GM12878 (cell line): ENCODE results near the gene GLE1. TPM values are rescaled to one million over a fixed set of nuclear protein-coding genes. Genes with fewer than 3 reads are reported as not detected.

Experiments used
- ATAC-seq: fragments of 200-7000 bp; cut with Tn5 transposase; 3 replicates; pipeline ENCODE4 v1.9.1; 2020; ENCODE audit warnings: mild to moderate bottlenecking, moderate library complexity
- BruUV-seq: library from RNA; stranded (reverse); fragments of 400-500 nt; replicated peaks from 2 replicates; lab custom pipeline; 2021; lab: Mats Ljungman, UMichigan
- CTCF ChIA-PET: fragments of 300-600 bp; sonication (Branson Sonifier 250); formaldehyde crosslinking; extraction: SDS; loops from one replicate; lab custom pipeline; 2021; ENCODE audit warnings: inconsistent platforms; lab: Yijun Ruan, JAX
- POLR2A ChIA-PET: fragments of 350-600 bp; formaldehyde crosslinking; extraction: SDS; loops from one replicate; lab custom pipeline; 2021; ENCODE audit warnings: inconsistent platforms; lab: Charles Lee
- RAD21 ChIA-PET: fragments of 300-600 bp; sonication (Branson Sonifier 250); formaldehyde crosslinking; loops from one replicate; lab custom pipeline; 2023; ENCODE audit warnings: antibody characterized with exemption; ENCODE audit not compliant: unreplicated experiment; lab: Charles Lee
- SMC1A ChIA-PET: fragments of 300-600 bp; sonication (Branson Sonifier 250); formaldehyde crosslinking; loops from one replicate; lab custom pipeline; 2023; ENCODE audit not compliant: unreplicated experiment, uncharacterized antibody; lab: Charles Lee
- DNase-seq: peaks from one replicate; pipeline ENCODE4 v3.0.0-alpha.2; 2011; ENCODE audit warnings: low read depth, low spot score
- FAIRE-seq: peaks from 3 replicates; lab custom pipeline; 2011; peaks lifted over from hg19 to GRCh38; lab: Jason Lieb, UNC
- H2AFZ ChIP-seq: 2 replicates; pipeline ENCODE4 v1.6.0; 2011; ENCODE audit warnings: low read depth, low read length, control low read depth; ENCODE audit not compliant: control insufficient read depth
- H3K27ac ChIP-seq: 2 replicates; pipeline ENCODE4 v1.5.1; 2011; ENCODE audit warnings: control low read depth; ENCODE audit not compliant: control insufficient read depth, insufficient read depth
- H3K27me3 ChIP-seq, 2 experiments: replicated peaks in 1 of 2; 2 replicates each; pipeline versions ENCODE4 v1.6.0 to v1.6.1; 2011; ENCODE audit warnings: low read length in 1 of 2; ENCODE audit not compliant: control insufficient read depth in 2 of 2, insufficient read depth in 2 of 2
- H3K36me3 ChIP-seq, 2 experiments: 2 replicates each; pipeline ENCODE4 v1.5.1; 2011; ENCODE audit warnings: low read length in 1 of 2; ENCODE audit not compliant: control insufficient read depth in 2 of 2, insufficient read depth in 2 of 2
- H3K4me1 ChIP-seq: 2 replicates; pipeline ENCODE4 v1.6.1; 2011; ENCODE audit warnings: mild to moderate bottlenecking, low read length, moderate library complexity, mixed read lengths; ENCODE audit not compliant: control insufficient read depth, insufficient read depth
- H3K4me2 ChIP-seq: 2 replicates; pipeline ENCODE4 v1.6.0; 2011; ENCODE audit warnings: control low read depth; ENCODE audit not compliant: control insufficient read depth, insufficient read depth
- H3K4me3 ChIP-seq: fragments of 200-600 bp; sonication (generic); 2 replicates; pipeline ENCODE4 v1.5.1; 2016
- H3K79me2 ChIP-seq: 2 replicates; pipeline ENCODE4 v1.6.0; 2011; ENCODE audit warnings: low read length; ENCODE audit not compliant: control insufficient read depth, insufficient read depth
- H3K9ac ChIP-seq: 2 replicates; pipeline ENCODE4 v1.8.0; 2011; ENCODE audit warnings: low read length, control low read depth, mixed read lengths; ENCODE audit not compliant: control insufficient read depth, insufficient read depth
- H3K9me3 ChIP-seq: replicated peaks from 3 replicates; pipeline ENCODE4 v1.5.1; 2011; ENCODE audit warnings: mild to moderate bottlenecking, low read length; ENCODE audit not compliant: control insufficient read depth, insufficient read depth
- H4K20me1 ChIP-seq: 2 replicates; pipeline ENCODE4 v1.6.0; 2011; ENCODE audit not compliant: control insufficient read depth, insufficient read depth
- CEBPB ChIP-seq, 2 experiments: fragments of 150-350 bp in 1 of 2; IDR thresholded peaks; 2 replicates each; pipeline ENCODE4 v1.6.1; 2012 to 2014; ENCODE audit warnings: low read depth in 2 of 2, low read length in 2 of 2, borderline replicate concordance in 1 of 2, inconsistent platforms in 1 of 2
- ELK1 ChIP-seq: IDR thresholded peaks from 2 replicates; pipeline ENCODE4 v1.6.1; 2012; ENCODE audit warnings: low read depth, low read length, improper control_type of control experiment
- EP300 ChIP-seq, 2 experiments: fragments of 150-350 bp in 1 of 2; IDR thresholded peaks; 2 replicates each; pipeline ENCODE4 v1.6.1; 2011 to 2012; ENCODE audit warnings: low read depth in 2 of 2, low read length in 2 of 2, borderline replicate concordance in 1 of 2, improper control_type of control experiment in 1 of 2, inconsistent platforms in 1 of 2; ENCODE audit not compliant: control insufficient read depth in 1 of 2
- ESRRA ChIP-seq: IDR thresholded peaks from 2 replicates; pipeline ENCODE4 v1.6.1; 2012; ENCODE audit warnings: mild to moderate bottlenecking, low read length, improper control_type of control experiment
- EZH2 ChIP-seq: IDR thresholded peaks from 2 replicates; pipeline ENCODE4 v1.6.1; 2012; ENCODE audit warnings: low read depth, mild to moderate bottlenecking, control low read depth, inconsistent platforms, low read length, borderline replicate concordance; ENCODE audit not compliant: control insufficient read depth
- JUND ChIP-seq: IDR thresholded peaks from 2 replicates; pipeline ENCODE4 v1.6.1; 2012; ENCODE audit warnings: low read depth, mild to moderate bottlenecking, low read length, improper control_type of control experiment, moderate library complexity
- NFIC ChIP-seq: IDR thresholded peaks from 2 replicates; pipeline ENCODE4 v1.6.1; 2012; ENCODE audit warnings: low read depth, mild to moderate bottlenecking, inconsistent platforms, low read length, moderate library complexity
- POLR2AphosphoS2 ChIP-seq: IDR thresholded peaks from 2 replicates; pipeline ENCODE4 v1.6.1; 2011; ENCODE audit warnings: low read depth, mild to moderate bottlenecking, low read length, improper control_type of control experiment, moderate library complexity
- WGBS: methylation state at CpG from one replicate; pipeline ENCODE4 v1.1.6; 2016; ENCODE audit warnings: low lambda C conversion rate; ENCODE audit not compliant: insufficient replicate concordance, insufficient coverage; ENCODE audit errors: missing lambda C conversion rate; 5-methylcytosine and 5-hydroxymethylcytosine counted together
- in situ Hi-C: fragments of 300-500 bp; cut with MboI; formaldehyde crosslinking; loops from 9 replicates; pipeline ENCODE4 v1.14.3; 2018; ENCODE audit warnings: mixed read lengths
- intact Hi-C: fragments of 100-400 bp; cut with micrococcal nuclease; formaldehyde crosslinking; loops from one replicate; pipeline ENCODE4 v1.14.2; 2022; ENCODE audit not compliant: unreplicated experiment
- polyA plus RNA-seq, 11 experiments: library from polyadenylated mRNA; depleted of rRNA in 4 of 11; unstranded in 6 of 11; stranded (reverse) in 5 of 11; fragments of >200 nt; fragmentation: Nextera tagmentation in 4 of 11; fragmentation: Illumina TruSeq in 1 of 11; extraction: Ambion mirVana in 4 of 11; extraction: Trizol in 1 of 11; gene quantifications; 1 replicate in 1 of 11; 2 replicates in 10 of 11; pipeline versions ENCODE4 v1.2.1 to v1.2.3, GENCODE V29; 2011 to 2016; ENCODE audit warnings: inconsistent platforms in 2 of 11, missing spikeins in 2 of 11, low read depth in 1 of 11
- total RNA-seq, 4 experiments: library from RNA; depleted of rRNA in 3 of 4; stranded (reverse); fragments of >200 nt in 3 of 4; fragmentation: Illumina TruSeq in 1 of 4; extraction: Trizol in 1 of 4; gene quantifications; 2 replicates each; pipeline versions ENCODE4 v1.2.1 to v1.2.3, GENCODE V29; 2013 to 2021
- TF ChIP-seq, protein P1 (sequence below), 3 experiments: IDR thresholded peaks in 2 of 3; conservative IDR thresholded peaks in 1 of 3; 2 replicates each; pipeline ENCODE4 v1.5.1; 2011; ENCODE audit warnings: low read depth in 3 of 3, low read length in 3 of 3, mild to moderate bottlenecking in 3 of 3, control low read depth in 2 of 3, moderate library complexity in 2 of 3, inconsistent platforms in 1 of 3, mixed read lengths in 1 of 3; ENCODE audit not compliant: control insufficient read depth in 2 of 3, insufficient read depth in 1 of 3; ENCODE audit errors: extremely low read depth in 1 of 3
- TF ChIP-seq, protein P2 (sequence below): fragments of 450-650 bp; IDR thresholded peaks from 2 replicates; pipeline ENCODE4 v1.6.1; 2016; ENCODE audit warnings: mild to moderate bottlenecking

GLE1 gene
- total and polyA plus RNA-seq, 10 of the 15 experiments (the other 5 are each of a cell fraction or from before 2014, with no cell fraction given): 17.4 to 52.0 (median 37.7) TPM

DNA sequence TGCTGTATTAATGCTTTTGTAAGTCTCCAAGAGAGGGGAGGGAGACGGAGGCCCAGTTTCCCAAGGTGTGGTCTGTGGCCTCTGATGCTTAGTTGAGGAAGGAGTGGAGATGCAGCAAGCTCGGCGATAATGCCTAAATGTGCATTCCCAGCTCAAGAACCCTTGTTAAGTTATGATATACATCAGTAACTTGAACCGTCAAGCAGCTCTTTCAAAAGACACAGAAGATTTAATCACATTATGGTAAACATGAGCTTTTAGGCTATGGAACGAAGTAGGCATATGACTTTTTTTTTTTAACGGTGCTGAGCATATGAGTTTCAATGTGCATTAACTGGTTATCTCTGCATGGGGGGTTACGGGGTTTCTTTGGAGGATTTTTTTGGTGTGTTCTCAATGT lies 22.3 kb upstream of the GLE1 start:
- ChIA-PET SMC1A (no interaction called here), CTCF (interaction anchor here (1.5 kb wide), 1 partner anchor 35 kb away, joined by 3 read pairs; no protein-coding TSS in a partner anchor), POLR2A (interaction anchor here (0.6 kb wide), 1 partner anchor 64 kb away, joined by 4 read pairs; no protein-coding TSS in a partner anchor)
- intact Hi-C loops: no loop called here
- no peak for ATAC-seq
- H3K9ac ChIP-seq: no peak overlapping the region
- H2AFZ ChIP-seq: no peak overlapping the region
- H4K20me1 ChIP-seq: no peaks in the 10 kb centered on the region
- no peak for DNase-seq
- no peak overlapping the region for H3K4me3 ChIP-seq
- no peak overlapping the region for H3K27ac ChIP-seq
- BruUV-seq: no TSS peak
- 97% methylated on average over 7 of the region's 7 CpGs for WGBS
- H3K4me1 ChIP-seq: no peaks in the 10 kb centered on the region
- no peaks in the 10 kb centered on the region for H3K79me2 ChIP-seq
- peaks cover 33 to 38% of the 10 kb centered on the region in 2 experiments; a peak in 3 of 4 replicates for H3K36me3 ChIP-seq
- H3K4me2 ChIP-seq: no peak overlapping the region
- no peaks in the 10 kb centered on the region for H3K27me3 ChIP-seq
- H3K9me3 ChIP-seq: no peaks in the 10 kb centered on the region
- TF ChIP-seq NFIC: no peak
- no peak for TF ChIP-seq ESRRA
- no peak for TF ChIP-seq CEBPB (IDR thresholded peaks at IDR 0.05; ENCODE audit: borderline replicate concordance in 1 of 2, low read depth in 2 of 2, low read length in 2 of 2)
- no peak for TF ChIP-seq EZH2
- no peak for TF ChIP-seq POLR2AphosphoS2
- TF ChIP-seq, all 136 proteins: peak for 0
- in situ Hi-C loops: no loop called here
- no peak for FAIRE-seq
- RAD21 ChIA-PET: interaction anchor here (1.3 kb wide), 1 partner anchor 143 kb away, joined by 4 read pairs; no protein-coding TSS in a partner anchor

GRCh38 chr9:128484686-128485413 lies 19.7 kb upstream of the GLE1 start:
- peaks cover 31 to 33% of the 10 kb centered on the region in 2 experiments; a peak in 3 of 4 replicates for H3K36me3 ChIP-seq
- WGBS: 92% methylated on average over 17 of the region's 17 CpGs
- TF ChIP-seq ELK1 (no peak), JUND (no peak), EP300 (IDR thresholded peaks at IDR 0.05; ENCODE audit: borderline replicate concordance in 1 of 2, control insufficient read depth in 1 of 2, low read depth in 2 of 2, low read length in 2 of 2) (no peak)
- TF ChIP-seq, protein P1, sequence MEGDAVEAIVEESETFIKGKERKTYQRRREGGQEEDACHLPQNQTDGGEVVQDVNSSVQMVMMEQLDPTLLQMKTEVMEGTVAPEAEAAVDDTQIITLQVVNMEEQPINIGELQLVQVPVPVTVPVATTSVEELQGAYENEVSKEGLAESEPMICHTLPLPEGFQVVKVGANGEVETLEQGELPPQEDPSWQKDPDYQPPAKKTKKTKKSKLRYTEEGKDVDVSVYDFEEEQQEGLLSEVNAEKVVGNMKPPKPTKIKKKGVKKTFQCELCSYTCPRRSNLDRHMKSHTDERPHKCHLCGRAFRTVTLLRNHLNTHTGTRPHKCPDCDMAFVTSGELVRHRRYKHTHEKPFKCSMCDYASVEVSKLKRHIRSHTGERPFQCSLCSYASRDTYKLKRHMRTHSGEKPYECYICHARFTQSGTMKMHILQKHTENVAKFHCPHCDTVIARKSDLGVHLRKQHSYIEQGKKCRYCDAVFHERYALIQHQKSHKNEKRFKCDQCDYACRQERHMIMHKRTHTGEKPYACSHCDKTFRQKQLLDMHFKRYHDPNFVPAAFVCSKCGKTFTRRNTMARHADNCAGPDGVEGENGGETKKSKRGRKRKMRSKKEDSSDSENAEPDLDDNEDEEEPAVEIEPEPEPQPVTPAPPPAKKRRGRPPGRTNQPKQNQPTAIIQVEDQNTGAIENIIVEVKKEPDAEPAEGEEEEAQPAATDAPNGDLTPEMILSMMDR (IDR thresholded peaks at IDR 0.05 in 2 of 3, conservative IDR thresholded peaks at IDR 0.05 in 1 of 3; ENCODE audit: control insufficient read depth in 2 of 3, extremely low read depth in 1 of 3, insufficient read depth in 1 of 3, low read depth in 3 of 3, low read length in 3 of 3): no peak
- TF ChIP-seq, protein P2, sequence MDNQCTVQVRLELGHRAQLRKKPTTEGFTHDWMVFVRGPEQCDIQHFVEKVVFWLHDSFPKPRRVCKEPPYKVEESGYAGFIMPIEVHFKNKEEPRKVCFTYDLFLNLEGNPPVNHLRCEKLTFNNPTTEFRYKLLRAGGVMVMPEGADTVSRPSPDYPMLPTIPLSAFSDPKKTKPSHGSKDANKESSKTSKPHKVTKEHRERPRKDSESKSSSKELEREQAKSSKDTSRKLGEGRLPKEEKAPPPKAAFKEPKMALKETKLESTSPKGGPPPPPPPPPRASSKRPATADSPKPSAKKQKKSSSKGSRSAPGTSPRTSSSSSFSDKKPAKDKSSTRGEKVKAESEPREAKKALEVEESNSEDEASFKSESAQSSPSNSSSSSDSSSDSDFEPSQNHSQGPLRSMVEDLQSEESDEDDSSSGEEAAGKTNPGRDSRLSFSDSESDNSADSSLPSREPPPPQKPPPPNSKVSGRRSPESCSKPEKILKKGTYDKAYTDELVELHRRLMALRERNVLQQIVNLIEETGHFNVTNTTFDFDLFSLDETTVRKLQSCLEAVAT: no peak

More at GRCh38 chr9:128484686-128485413, 19.7 kb upstream of the GLE1 start:
- ChIA-PET POLR2A (no interaction called here), RAD21 (no interaction called here), SMC1A (no interaction called here), CTCF (interaction anchor here (2.3 kb wide), 1 partner anchor 12 kb away, joined by 8 read pairs; no protein-coding TSS in a partner anchor)
- no peak overlapping the region for H3K4me3 ChIP-seq
- intact Hi-C loops (no loop called here), in situ Hi-C loops (no loop called here)
- TSS peak; percentile 50 for BruUV-seq
- no peaks in the 10 kb centered on the region for H3K79me2 ChIP-seq
- no peaks in the 10 kb centered on the region for H3K4me1 ChIP-seq
- no peaks in the 10 kb centered on the region for H3K27me3 ChIP-seq
- no peak overlapping the region for H3K4me2 ChIP-seq
- H3K9me3 ChIP-seq: no peaks in the 10 kb centered on the region
- ATAC-seq: no peak
- no peak overlapping the region for H3K27ac ChIP-seq
- H3K9ac ChIP-seq: no peak overlapping the region
- no peak for FAIRE-seq
- no peak overlapping the region for H2AFZ ChIP-seq
- no peaks in the 10 kb centered on the region for H4K20me1 ChIP-seq
- DNase-seq: no peak
